H1 (cell line): ENCODE measurements around the gene MARK3. TPM values are rescaled to one million over a fixed set of nuclear protein-coding genes. Genes with fewer than 3 reads are reported as not detected.

ENCODE experiments used
- CHD7 ChIP-seq: fragments of 300-600 bp; sonication (generic); IDR thresholded peaks from 2 replicates; pipeline ENCODE4 v1.7.1; 2012; ENCODE audit warnings: low read length, moderate library complexity, mild to moderate bottlenecking, inconsistent platforms; ENCODE audit not compliant: insufficient replicate concordance
- CREB1 ChIP-seq: IDR thresholded peaks from 2 replicates; pipeline ENCODE4 v1.6.1; 2012; ENCODE audit warnings: inconsistent platforms
- GTF2F1 ChIP-seq: IDR thresholded peaks from 2 replicates; pipeline ENCODE4 v1.6.1; 2012; ENCODE audit warnings: low read depth, low read length, improper control_type of control experiment, borderline replicate concordance
- PHF8 ChIP-seq: fragments of 200-600 bp; sonication (generic); conservative IDR thresholded peaks from 2 replicates; pipeline ENCODE4 v1.7.1; 2012; ENCODE audit warnings: low read depth, mild to moderate bottlenecking, inconsistent platforms, low read length, moderate library complexity
- SUZ12 ChIP-seq: fragments of 200-600 bp; sonication (generic); IDR thresholded peaks from 2 replicates; pipeline ENCODE4 v1.6.1; 2012; ENCODE audit warnings: mild to moderate bottlenecking, inconsistent platforms, low read length, moderate library complexity, mixed read lengths
- TEAD4 ChIP-seq: IDR thresholded peaks from 2 replicates; pipeline ENCODE4 v1.6.1; 2012; ENCODE audit warnings: low read depth, low read length, inconsistent platforms, mixed read lengths
- polyA plus RNA-seq, 7 experiments: library from polyadenylated mRNA; depleted of rRNA in 3 of 7; stranded (reverse) in 5 of 7; unstranded in 2 of 7; fragments of >200 nt in 5 of 7; fragments of 200-250 nt in 2 of 7; gene quantifications; 1 replicate in 5 of 7; 2 replicates in 1 of 7; 4 replicates in 1 of 7; pipeline versions ENCODE4 v1.2.1 to v1.2.3, GENCODE V29; 2011 to 2013; ENCODE audit warnings: missing spikeins in 2 of 7, mixed read lengths in 2 of 7
- total RNA-seq: library from RNA; stranded (reverse); fragmentation: NEBNext Ultra II Directional; extraction: Animal tissue kit (Norgen Biotek cat#: 25700); gene quantifications from 2 replicates; pipeline ENCODE4 v1.2.1, GENCODE V29; 2021
- TF ChIP-seq, protein P1 (sequence below): IDR thresholded peaks from 2 replicates; pipeline ENCODE4 v1.6.1; 2011; ENCODE audit warnings: low read length, improper control_type of control experiment

MARK3 gene
- total and polyA plus RNA-seq, 2 of the 8 experiments (the other 6 are each of a cell fraction or from before 2014, with no cell fraction given) = 39.4 to 76.9 TPM

DNA sequence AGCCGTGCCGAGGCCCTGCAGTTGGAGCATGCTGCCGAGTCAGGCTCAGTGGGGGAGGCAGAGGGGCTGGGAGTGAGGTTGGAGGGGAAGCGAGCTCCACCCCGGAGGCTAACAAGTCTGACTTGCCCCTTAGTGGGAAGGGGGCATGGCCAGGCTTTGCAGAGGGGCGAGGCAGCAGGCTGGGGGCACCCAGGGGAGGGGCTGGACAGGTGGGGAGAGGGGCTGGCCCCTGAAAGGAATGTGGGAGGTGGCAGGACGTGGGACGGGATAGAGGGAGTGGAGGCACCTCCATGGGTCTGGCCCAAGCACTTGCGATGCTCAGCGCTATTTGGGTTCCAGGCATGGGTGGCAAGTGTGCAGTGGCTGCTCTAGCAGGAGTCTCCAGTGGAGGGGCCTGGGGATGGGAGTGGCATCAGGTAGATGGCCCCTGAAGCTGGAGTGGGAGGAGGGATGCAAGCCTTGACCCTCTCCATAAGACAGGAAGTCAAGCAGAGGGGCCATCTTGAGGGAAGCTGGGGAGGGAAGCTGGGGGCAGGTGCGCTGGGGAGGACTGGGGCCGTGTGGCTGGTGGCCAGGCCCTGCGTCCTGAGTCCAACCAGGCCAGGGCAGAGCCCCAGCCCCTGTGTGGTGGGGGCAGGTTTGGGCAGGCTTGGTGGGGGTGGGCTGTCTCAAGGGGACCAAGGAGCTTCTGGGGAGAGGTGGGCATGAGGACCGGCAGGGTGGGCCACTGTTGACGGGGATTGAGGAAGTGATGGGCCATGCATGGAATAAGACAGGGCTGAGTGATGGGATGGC is 146.4 kb downstream of the MARK3 start (continued):
- TF ChIP-seq CHD7 (no peak), SUZ12 (no peak), TEAD4 (no peak), PHF8 (no peak), GTF2F1 (no peak), CREB1 (no peak)
- TF ChIP-seq, protein P1, sequence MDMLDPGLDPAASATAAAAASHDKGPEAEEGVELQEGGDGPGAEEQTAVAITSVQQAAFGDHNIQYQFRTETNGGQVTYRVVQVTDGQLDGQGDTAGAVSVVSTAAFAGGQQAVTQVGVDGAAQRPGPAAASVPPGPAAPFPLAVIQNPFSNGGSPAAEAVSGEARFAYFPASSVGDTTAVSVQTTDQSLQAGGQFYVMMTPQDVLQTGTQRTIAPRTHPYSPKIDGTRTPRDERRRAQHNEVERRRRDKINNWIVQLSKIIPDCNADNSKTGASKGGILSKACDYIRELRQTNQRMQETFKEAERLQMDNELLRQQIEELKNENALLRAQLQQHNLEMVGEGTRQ = no peak
